HPDE6-E6E7 (cell line): Measurements from ENCODE around the gene NPHP1.
"Not testable (repeated sequence)": the region's sequence is repeated elsewhere in the genome, so short reads cannot be mapped to it uniquely, and the experiment has no call there.

Experiments
- DNase-seq: peaks from one replicate; pipeline ENCODE4 v3.0.0; 2011; ENCODE audit warnings: missing footprints; ENCODE audit errors: extremely low spot score

Gene NPHP1

DNA sequence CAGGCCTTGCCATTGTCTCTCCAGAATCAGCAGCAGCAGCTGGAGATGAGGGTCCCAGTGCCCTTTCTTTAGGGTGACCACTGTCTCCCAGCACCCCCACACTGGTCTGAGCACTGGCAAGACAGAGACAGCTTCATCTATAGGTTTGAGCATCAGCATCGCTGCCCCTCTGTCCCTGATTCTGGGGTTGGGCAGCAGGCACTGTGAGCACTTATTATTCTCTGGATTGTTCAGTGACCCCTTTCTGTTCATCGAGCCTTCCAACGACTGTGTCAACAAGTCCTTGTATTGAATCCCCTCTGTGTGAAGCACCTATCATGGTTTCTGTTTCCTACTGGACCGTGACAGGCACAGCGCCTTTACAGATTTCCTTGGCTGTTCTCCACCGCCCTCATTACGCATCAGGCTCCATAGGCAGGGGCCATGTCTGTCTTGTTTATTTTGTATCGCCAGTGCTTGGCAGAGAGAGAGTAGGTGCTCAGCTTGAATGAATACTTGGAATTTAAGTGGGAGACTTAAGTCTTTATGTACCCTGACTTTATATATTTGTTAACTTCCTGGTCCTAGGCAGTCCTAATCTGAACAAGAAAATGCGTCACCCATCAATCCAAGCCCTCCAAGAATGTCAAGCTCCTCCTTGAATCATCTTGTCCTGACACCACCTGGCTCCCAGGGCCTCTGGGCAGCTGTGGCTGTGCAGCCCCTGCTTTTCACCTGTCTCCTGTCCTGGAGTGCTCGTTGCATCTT is 100.6 kb downstream of the NPHP1 start:
- no peak for DNase-seq

DNA sequence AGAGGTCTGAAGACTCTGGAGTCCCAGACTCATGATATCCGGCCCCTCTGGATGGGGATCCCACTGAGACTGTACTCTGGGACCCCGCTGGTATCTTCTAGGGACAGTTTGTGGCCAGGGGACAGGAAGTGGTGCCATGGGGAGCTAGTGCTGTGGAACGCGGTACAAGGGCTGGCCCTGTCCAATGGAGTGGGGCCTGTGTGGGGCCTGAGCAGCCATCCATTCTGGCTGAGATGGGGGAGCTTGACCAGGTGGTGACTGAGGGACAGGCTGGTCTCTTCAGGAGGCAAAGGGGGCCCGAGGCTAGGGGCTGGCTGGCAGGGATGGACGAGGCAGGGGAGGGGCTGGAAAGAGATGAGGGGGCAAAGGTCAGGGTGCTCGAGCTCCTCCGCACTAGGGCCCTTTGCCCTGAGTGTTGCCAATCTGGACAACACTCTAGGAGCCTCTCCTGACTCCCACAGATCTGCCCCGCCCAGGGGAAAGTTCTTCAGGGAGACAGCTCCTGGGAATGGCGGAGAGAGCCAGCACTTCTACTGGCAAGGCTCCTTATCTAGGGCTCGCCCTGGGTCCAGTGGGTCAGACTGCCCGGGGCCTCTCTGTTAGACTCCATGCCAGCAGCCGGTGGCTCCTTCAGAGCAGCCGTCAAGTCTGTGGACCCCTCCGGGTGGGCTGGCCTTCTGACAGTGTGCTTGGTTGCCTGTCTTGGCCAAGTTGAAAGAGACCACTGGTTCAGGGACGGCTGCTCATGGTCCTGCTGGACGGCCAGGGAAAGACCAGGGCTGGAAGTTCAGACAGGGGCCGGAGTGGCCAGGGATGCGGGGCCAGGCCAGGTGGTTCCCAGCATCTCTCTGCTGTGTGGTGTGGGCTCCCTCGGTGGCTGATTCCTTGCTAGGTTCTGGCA is 101.5 kb downstream of the NPHP1 start:
- no peak for DNase-seq

DNA sequence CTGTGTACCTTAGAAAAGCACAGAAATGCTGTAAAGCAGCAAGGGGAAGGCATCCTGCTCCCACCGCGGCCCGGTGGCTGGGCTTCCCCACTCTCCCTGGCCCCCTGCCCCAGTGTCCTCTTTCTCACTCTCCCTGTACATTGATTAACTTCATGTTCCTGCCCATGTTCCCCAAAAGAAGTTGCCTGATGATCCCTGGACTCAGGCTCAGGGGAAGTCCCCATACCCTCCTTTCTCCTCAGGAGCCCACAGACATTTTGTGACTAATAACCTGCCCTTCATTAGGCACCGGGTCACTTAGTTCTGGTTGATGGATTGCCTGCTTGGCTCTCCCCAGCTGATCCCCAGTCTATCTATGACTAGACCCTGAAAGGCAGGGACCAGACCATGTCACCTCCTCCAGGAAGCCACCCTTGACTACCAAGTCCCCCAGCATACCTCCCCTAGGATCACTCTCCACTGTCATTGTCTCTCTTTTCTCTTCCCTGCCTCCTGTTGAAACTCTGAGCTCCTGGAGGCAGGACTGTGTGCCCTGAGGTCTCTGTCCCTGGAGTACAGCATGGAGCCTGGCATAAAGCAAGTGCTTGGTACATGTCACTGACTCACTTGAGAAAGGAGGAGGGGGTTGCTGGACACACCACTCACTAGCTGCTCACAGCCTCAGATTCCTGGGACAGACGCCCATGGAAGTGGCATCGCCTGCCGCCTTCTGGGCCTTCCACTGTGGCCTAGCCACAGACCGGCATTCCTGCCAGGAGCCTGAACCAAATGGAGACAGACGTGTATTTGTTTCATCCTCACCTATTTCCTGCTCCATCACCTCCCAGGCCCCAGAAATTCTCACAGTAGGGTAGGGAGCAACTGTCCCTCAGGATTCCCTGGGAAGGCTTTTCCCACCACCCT is 102.7 kb downstream of the NPHP1 start:
- no peak for DNase-seq

DNA sequence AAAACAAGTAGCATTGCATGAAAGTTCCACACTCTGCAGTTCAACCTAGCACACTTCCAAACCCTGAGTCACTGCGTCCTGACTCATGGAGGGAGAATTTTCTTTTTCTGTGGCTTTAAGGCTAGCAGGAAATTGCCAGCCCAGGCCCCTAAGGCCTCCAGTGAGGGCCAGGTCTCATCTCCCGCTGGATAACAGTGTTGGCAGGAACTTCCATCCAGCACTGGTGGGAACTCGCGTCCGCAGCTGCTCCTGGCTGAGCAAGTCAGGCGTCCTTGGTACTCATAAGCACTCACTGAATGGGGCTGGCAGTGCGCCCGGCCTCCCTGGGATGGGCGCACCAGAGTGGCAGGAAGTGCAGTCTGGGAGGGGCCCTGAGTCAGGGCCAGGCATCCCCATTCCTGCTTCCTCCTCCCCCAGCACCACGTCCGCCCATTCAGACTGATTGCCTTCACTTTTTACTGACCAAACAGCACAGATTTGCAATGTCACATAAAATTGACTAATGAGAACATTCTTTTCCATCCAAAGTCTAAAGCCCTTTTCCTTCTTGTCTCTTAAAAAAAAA is 103.5 kb downstream of the NPHP1 start:
- DNase-seq: peak; percentile 91

DNA sequence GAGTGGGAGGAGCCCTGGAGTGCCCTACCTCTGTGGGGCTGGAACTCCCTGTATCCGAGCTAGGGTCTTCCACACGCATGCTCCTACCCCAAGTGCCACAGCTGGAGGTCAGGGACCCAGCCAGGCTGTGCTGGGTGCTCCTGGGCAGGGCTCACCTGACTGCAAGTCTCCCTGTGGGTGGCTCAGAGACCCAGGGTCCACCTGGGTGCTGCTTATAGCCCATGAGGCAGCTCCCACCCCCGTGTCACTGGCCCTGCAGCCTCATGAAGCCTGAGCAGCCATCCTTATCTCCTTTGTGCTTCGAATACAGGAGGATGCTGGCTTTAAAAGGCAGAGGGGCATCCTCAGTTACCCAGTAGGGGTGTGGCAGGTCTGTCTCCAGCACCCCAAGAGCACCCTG is 103.9 kb downstream of the NPHP1 start:
- DNase-seq: not testable (repeated sequence)

DNA sequence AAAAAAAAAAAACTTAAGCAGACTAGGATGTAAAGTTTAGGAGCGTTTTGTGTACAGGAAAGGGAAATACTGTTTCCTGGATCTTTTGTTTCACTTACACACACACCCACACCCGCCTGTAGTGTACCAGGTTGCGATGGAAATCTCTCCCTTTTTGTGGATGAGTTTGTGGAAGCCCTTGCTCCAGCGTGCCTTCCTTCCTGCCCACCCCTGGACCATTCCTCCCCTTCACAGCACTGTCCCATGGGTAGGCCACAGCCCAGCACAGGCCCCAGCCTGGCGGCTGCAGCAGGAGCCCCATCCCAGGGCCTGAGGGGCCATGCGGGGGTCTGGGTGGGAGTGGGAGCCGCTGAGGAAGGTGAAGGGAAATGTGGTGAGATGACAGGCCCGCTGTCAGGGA is 104.3 kb downstream of the NPHP1 start:
- no peak for DNase-seq

DNA sequence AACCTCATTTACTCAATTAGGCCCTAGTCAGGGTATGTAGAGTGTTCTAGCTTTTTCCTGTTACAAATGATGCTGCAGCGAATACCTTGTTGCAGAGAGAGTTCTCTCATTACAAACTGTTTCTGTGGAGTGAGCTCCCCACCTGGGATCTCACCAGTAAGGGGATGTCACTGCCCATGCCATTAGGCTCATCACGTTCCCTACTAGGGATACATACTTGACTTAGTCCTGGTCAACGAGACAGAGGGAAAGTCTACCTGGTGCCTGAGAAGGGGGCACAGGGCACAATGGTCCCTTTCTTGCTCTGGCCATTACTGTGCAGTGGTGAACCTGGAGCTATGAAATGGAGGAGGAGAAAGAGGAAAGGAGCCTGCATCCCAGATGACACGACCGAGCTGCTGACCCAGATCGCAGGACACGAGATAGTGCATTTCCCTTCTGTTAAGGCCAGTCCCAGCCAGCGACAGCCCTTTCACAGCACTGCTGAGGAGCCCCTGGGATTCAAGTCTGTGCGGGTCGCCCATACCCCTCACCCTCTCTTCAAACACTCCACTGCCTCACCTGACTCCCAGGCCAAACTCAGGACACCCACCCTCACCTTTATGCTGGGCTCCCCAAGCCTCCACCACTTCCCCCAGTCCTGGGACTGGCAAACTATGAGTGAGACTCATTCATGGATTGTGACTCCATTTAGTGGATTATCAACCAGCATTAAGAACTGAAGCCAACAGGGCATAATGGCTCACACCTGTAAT is 105.2 kb downstream of the NPHP1 start:
- no peak for DNase-seq

DNA sequence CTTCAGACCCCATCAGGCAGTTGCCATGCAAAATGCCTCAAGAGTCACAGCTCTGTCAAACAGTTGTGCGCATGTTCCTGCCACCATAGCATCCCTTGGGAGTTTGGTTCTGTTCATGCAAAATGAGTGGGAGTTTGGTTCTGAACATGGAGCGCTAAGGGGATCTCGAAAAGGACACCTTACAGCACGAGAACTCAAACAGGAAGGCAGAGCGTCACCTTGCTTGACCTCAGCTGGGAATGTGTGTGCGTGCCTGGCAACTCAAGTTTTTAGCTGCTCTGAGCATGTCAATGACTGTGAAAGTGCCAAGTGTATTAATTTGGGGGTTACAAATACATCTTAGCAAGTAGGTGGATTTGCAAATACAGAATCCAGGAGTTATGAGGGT is 105.8 kb downstream of the NPHP1 start:
- DNase-seq: no peak

DNA sequence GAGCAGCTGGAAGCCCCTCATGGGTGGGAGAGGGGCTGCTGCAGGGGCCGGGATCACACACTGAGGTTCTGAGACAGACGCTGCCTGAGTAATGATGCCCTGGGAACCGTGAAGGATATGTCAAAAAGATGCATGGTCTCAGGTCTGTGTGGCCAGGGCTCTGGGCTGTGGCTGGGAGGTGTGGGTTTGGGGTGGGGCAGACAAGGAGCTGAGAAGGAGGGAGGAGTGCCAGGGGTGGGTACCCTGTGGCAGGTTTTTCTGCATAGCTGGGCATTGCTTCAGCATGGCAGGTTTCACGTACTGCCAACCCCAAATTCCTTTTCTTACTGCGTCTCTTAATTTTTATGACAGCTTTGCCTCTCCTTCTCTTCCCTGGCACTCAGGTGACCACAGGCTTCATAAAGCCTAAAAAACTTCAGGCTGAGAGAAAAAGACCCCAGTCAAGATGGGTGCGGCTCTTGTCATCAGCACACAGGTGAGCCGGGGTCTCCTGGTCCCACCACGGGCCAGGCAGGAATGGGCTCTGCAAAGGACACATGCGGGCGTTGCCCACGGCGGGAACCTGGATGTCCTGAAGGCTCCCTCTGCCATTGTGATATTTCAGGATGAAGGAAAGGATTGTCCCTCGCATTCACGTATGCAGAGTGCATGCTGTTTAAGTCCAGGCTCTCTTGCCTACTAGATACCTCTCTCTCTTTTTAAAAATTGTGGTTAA is 107.2 kb downstream of the NPHP1 start:
- no peak for DNase-seq

DNA sequence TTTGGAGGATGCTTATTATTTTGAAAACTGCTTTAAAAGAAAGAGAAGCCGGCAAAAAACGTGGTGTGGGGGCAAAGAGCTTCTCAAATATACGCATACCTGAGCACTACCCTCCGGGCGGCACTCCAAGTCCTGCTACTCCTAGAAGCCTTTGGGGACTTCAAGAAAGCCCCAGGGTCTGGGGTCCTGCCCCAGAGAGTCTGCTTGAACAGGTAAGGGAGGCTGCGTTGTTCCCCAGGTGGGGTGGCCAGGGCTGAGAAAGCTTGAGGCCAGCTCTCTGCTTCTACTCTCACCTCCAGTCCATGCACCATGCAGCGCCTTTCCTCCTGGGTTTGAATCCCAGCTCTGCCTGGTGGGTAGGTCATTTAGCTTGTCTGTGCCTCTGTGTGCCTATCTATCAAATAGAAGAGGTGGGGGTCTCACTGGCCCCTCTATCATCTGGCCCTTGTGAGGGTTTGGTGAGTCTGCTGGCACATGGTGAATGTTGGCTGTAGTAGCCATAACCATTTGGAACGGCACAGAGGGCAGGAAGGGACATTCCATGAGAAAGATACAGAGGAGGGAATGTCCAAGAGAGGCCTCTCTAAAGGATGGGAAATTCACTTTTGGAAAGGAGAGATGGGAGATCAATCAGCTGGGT is 108.7 kb downstream of the NPHP1 start:
- no peak for DNase-seq

DNA sequence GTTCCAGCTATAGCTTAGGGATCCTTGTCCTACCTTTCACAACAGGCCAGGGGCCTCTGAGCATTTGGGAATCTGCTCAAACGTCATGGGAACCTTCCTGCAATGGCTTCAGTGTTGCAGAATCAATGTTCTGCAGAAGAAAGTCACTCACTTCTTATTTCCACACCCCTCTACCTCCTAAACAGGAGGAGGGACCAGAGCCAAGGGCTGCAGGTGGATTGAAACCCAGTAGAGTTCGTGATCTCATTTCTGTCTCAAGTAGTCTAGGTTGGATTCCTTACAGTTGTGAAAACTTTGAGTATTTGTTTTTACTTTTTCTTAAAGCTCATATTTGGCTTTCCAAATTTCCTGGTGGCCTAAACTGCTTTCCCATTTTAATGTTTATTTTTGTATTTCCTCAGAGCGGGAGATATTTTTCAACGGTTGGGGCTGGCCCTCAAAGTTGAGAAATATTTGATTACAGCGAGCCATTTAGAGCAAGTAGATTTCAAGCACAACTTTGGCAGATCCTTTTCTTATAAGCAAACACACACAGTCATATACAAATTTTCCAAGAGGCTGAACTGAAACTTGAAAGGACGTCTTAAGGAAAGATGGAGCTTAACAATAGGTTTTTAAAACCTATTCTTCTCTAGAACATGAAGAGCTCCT is 109.8 kb downstream of the NPHP1 start:
- DNase-seq: not testable (repeated sequence)

DNA sequence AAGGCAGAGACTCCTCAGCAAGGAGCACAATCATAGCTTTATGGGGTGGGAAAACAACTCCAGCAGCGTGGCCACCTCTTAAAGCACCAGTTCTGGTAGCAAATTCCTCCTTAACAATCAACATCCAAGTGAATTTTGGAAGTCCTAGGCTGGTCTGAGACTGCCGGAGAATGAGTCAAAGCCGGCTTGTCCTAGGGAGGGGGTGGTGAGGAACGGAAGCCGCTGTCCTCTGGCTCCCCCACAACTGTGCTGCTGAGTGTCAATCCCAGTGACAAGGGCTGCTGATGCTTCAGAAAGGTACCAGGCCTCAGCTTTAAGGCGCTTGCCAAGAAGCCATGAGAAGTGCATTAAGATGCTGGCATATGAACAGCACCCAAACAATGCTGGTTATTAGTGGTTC is 110.9 kb downstream of the NPHP1 start:
- not testable (repeated sequence) for DNase-seq

DNA sequence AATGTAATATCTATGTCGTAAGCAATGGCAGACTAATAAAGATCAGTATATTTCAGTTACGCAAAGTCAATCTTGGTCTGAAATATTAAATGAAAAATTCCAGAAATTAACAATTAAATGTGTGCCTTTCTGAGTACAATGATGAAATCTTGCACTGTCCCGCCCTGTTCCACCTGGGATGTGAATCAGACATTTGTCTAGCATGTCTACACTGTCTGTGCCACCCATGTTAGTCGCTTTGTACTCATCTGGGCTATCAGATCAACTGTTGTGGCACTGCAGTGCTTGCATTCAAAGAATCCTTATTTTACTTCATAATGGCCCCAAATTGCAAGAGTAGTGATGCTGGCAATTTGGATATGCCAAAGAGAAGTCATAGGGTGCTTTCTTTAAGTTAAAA is 114.6 kb downstream of the NPHP1 start:
- DNase-seq: not testable (repeated sequence)

DNA sequence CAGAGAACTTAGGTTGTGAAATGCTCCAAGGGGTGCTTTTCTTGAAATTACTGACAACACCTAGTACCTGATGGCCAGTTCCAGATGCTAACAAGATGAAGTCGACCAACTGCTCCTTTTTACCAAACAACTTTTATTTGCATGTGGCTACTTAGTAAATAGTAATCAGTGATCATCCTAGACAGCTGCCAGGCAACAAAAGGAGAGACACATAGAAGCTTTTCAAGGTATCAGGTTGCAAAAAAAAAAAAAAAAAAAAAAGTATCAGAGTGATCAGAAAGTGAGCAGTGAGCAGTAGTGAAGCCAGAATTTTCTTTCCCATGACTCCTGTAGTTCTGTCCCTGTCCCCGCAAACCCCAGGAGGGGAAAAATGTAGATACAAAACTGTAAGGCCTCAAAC is 121.1 kb downstream of the NPHP1 start:
- DNase-seq: not testable (repeated sequence)

DNA sequence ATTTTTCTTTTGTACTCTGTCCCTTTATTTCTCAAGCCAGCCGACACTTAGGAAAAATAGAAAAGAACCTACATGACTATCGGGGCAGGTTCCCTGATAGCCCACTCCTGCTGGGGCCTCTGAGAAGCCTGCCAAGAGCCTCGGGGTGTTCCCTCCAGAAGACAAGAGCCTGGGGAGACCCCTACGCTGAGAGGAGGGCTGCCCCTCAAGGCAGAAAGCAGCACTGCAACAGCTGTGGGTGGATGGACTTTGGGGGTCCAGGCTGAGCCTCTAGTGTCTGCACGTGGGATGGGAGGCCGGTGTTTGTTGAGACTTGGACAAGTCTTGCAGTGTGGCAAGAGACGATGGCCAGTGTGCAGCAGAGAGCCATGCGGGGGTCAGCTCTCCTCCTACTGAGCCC is 121.7 kb downstream of the NPHP1 start:
- DNase-seq: not testable (repeated sequence)

DNA sequence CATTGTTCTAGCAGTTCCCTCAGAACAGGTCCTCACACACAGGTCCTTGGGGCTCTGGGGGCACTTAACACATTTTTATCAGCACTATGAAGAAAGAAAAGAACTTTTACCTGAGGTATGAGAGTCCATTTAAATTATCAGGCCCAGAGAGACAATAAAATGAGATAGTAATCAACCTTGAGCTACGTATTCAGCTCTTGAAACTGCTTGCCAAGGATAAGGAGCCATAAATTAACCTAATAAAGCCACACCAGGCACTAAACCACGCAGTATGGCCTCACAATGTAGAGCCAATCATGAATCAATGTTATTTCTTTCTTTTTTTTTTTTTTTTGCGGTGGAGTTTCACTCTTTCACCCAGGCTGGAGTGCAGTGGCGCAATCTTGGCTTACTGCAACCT is 126.7 kb downstream of the NPHP1 start:
- not testable (repeated sequence) for DNase-seq

DNA sequence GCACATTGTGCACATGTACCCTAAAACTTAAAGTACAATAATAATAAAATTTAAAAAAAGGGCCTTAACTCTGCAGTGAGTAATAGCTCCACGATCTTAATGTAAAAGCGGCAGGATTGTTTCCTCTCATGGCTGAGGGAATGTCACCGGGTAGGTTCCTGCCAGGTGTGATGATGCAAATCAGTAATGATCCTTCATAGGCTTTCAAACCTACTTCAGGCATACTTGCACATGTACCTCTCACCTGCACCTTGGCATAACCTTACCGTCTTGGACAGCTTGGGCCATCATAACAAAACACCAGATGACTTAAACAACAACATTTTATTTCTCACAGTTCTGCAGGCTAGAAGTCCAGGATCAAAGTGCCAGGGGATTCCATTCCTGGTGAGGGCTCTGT is 128.9 kb downstream of the NPHP1 start:
- not testable (repeated sequence) for DNase-seq
